Osteoblast (primary cell): ENCODE results near the gene DBR1. TPM values are rescaled to one million over a fixed set of nuclear protein-coding genes. Genes with fewer than 3 reads are reported as not detected.

Experiments used
- DNase-seq: peaks from one replicate; pipeline ENCODE4 v3.0.0; 2011; ENCODE audit warnings: low spot score, mixed read lengths; ENCODE audit not compliant: insufficient read length; ENCODE audit errors: missing footprints
- H2AFZ ChIP-seq: 2 replicates; pipeline ENCODE4 v1.6.0; 2011; ENCODE audit warnings: mild to moderate bottlenecking, low read length
- H3K27ac ChIP-seq: 2 replicates; pipeline ENCODE4 v1.5.1; 2011; ENCODE audit warnings: mild to moderate bottlenecking, low read depth, low read length, moderate library complexity
- H3K27me3 ChIP-seq: 2 replicates; pipeline ENCODE4 v1.6.0; 2012; ENCODE audit warnings: mild to moderate bottlenecking, control low read depth, inconsistent platforms, low read length, moderate library complexity; ENCODE audit not compliant: insufficient read depth
- H3K36me3 ChIP-seq: 2 replicates; pipeline ENCODE4 v1.5.1; 2011; ENCODE audit warnings: mild to moderate bottlenecking, low read length, control low read depth, moderate library complexity; ENCODE audit not compliant: insufficient read depth
- H3K4me1 ChIP-seq: 2 replicates; pipeline ENCODE4 v1.5.1; 2011; ENCODE audit warnings: mild to moderate bottlenecking, low read length, control low read depth, moderate library complexity; ENCODE audit not compliant: insufficient read depth
- H3K4me2 ChIP-seq: 2 replicates; pipeline ENCODE4 v1.6.0; 2011; ENCODE audit warnings: mild to moderate bottlenecking, low read length; ENCODE audit not compliant: insufficient read depth
- H3K4me3 ChIP-seq: fragments of 200-600 bp; sonication (generic); 3 replicates; pipeline ENCODE4 v1.5.1; 2012; ENCODE audit warnings: mild to moderate bottlenecking, low read length, inconsistent platforms; ENCODE audit not compliant: insufficient read depth
- H3K79me2 ChIP-seq: 2 replicates; pipeline ENCODE4 v1.6.0; 2012; ENCODE audit warnings: mild to moderate bottlenecking, low read length, control low read depth, inconsistent platforms; ENCODE audit not compliant: insufficient read depth
- H3K9me3 ChIP-seq: 2 replicates; pipeline ENCODE4 v1.5.1; 2011; ENCODE audit warnings: low read depth, low read length, control low read depth
- H4K20me1 ChIP-seq: 2 replicates; pipeline ENCODE4 v1.6.0; 2012; ENCODE audit warnings: mild to moderate bottlenecking, low read length, control low read depth; ENCODE audit not compliant: insufficient read depth
- CTCF ChIP-seq: IDR thresholded peaks from 2 replicates; pipeline ENCODE4 v1.5.1; 2011; ENCODE audit warnings: mild to moderate bottlenecking, low read depth, low read length, moderate library complexity; ENCODE audit errors: extremely low read depth
- total RNA-seq: library from RNA; depleted of rRNA; stranded (reverse); fragments of >200 nt; gene quantifications from 2 replicates; pipeline ENCODE4 v1.2.3, GENCODE V29; 2012

DBR1 gene
- total RNA-seq, 1 donor: 16.3 TPM

DNA sequence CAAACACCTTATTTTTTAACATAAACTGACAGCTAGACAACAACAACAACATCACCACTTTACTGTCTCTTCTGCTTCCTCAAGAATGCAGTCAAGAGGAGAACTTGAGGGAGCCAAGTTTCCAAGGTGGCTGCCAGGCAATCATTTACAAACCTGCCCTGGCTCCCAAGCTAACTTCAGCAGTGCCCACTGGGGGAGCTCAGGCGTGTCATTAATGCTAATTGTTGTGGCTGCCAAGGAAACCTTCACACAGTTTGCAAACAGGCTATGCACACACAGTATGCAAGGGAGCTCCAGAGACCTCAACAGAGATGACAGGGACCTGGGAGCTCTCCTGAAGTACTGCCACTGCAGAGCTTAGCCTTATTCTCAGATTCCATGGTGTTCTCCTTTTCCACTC is 61.4 kb downstream of the DBR1 start:
- no peaks in the 10 kb centered on the region for H3K9me3 ChIP-seq
- peak overlapping the region; percentile 86 for H3K4me2 ChIP-seq
- H3K36me3 ChIP-seq: peaks cover 10% of the 10 kb centered on the region
- H3K27ac ChIP-seq: peak overlapping the region; percentile 39
- H4K20me1 ChIP-seq: peaks cover 14% of the 10 kb centered on the region
- no peaks in the 10 kb centered on the region for H3K27me3 ChIP-seq
- H3K4me3 ChIP-seq: no peak overlapping the region
- no peak overlapping the region for H2AFZ ChIP-seq
- peaks cover 20% of the 10 kb centered on the region for H3K4me1 ChIP-seq
- TF ChIP-seq CTCF: no peak
- peaks cover 61% of the 10 kb centered on the region for H3K79me2 ChIP-seq
- no peak for DNase-seq

DNA sequence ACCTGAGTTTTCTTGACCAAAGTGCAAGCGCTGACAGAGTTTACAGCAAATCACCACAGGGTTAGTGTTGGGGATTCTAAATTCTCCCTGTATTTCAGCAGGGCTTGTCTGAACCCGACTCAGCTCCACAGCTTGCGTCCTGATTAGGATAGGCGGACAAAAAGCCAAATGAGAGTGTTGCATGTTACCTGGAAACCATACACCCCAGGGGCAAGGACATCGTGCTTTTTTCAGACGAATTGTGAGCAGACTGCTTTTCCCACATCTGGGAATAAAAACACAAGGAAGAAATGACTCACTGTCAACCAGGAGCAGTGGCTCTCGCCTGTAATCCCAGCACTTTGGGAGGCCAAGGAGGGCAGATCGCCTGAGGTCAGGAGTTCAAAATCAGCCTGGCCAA is 62.4 kb downstream of the DBR1 start:
- H4K20me1 ChIP-seq: peaks cover 14% of the 10 kb centered on the region
- TF ChIP-seq CTCF: no peak
- H3K4me1 ChIP-seq: peaks cover 20% of the 10 kb centered on the region
- no peaks in the 10 kb centered on the region for H3K9me3 ChIP-seq
- no peak for DNase-seq
- no peak overlapping the region for H3K27ac ChIP-seq
- H3K4me3 ChIP-seq: no peak overlapping the region
- H3K36me3 ChIP-seq: peaks cover 10% of the 10 kb centered on the region
- H3K4me2 ChIP-seq: no peak overlapping the region
- H3K79me2 ChIP-seq: peaks cover 71% of the 10 kb centered on the region
- H3K27me3 ChIP-seq: no peaks in the 10 kb centered on the region
- H2AFZ ChIP-seq: no peak overlapping the region

Other genes starting within 250 kb of the DBR1 start
- gene CLDN18, start 164.8 kb downstream of the DBR1 start, total RNA-seq: not detected in 2 replicates
- gene DZIP1L, start 59.3 kb downstream of the DBR1 start, total RNA-seq: 32.7 and 42.3 TPM in 2 replicates
- gene A4GNT, start 42.5 kb downstream of the DBR1 start, total RNA-seq: not detected in 2 replicates
- gene ARMC8, start 12.4 kb upstream of the DBR1 start, total RNA-seq: 45.7 and 59.0 TPM in 2 replicates
- gene NME9, start 154.9 kb upstream of the DBR1 start, total RNA-seq: not detected in 2 replicates
- gene MRAS, start 173.7 kb upstream of the DBR1 start, total RNA-seq: 80.7 and 81.6 TPM in 2 replicates